ENCODE results near the gene DCLK1. TPM values are rescaled to one million over a fixed set of nuclear protein-coding genes. Genes with fewer than 3 reads are reported as not detected.

Gene DCLK1
- total RNA-seq, 4 donors from 2014 or later: 3.8 to 10.0 (median 8.2) TPM

DNA sequence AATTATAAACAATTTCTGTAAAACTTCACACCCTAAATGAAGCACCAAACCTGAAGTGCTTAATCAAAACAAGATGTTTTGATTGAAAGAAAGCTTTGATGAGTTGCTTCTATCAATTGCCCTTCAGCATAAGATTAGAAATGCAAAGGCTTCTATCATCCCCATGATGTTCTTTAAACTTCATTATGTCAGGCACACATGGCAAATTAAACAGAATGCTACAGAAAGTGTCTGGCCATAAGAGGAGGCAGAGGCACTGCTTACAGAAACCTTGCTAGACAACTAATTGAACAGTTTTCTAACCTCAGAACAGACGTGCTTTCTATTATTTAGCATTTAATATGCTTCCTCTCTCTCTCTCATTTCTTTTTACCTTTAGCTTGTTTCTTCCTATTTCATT is 228.1 kb downstream of the DCLK1 start:
- TF ChIP-seq POLR2A (IDR thresholded peaks at IDR 0.05): no peak
- TF ChIP-seq, protein P1, sequence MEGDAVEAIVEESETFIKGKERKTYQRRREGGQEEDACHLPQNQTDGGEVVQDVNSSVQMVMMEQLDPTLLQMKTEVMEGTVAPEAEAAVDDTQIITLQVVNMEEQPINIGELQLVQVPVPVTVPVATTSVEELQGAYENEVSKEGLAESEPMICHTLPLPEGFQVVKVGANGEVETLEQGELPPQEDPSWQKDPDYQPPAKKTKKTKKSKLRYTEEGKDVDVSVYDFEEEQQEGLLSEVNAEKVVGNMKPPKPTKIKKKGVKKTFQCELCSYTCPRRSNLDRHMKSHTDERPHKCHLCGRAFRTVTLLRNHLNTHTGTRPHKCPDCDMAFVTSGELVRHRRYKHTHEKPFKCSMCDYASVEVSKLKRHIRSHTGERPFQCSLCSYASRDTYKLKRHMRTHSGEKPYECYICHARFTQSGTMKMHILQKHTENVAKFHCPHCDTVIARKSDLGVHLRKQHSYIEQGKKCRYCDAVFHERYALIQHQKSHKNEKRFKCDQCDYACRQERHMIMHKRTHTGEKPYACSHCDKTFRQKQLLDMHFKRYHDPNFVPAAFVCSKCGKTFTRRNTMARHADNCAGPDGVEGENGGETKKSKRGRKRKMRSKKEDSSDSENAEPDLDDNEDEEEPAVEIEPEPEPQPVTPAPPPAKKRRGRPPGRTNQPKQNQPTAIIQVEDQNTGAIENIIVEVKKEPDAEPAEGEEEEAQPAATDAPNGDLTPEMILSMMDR (IDR thresholded peaks at IDR 0.05 in 4 of 5, conservative IDR thresholded peaks at IDR 0.05 in 1 of 5): no peak
- in situ Hi-C loops (cut with MboI; ENCODE audit: low sequenced_read_pairs in 4 of 4): no loop called here
- ATAC-seq: no peak

DNA sequence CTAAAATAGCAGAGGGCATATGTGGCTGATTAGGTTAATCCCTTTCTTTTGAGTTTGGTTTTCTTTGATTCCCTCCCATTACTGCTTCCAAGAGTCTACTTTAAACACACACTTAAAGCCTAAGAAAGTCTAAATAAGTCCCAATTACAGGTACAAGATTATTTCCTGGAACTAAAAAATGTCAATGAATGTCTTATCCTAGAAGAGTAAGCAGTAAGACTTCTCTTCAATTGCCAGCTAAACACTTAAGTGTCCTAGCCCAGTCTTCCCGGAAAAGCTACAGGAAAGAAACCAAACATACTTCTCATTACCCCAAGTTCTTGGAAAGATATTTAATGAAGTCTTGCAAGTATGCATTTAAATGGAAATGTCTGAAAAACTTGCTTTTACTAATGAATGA is 233.1 kb downstream of the DCLK1 start:
- intact Hi-C loops (cut with DNase I; ENCODE audit: low total_unique reads) (no loop called here), in situ Hi-C loops (cut with MboI; ENCODE audit: low sequenced_read_pairs in 4 of 4) (no loop called here)
- no peaks in the 10 kb centered on the region for H3K27me3 ChIP-seq

More for the DNA sequence above, 228.1 kb downstream of the DCLK1 start:
- intact Hi-C loops (cut with DNase I; ENCODE audit: low total_unique reads): no loop called here
- Histone ChIP-seq H3K9me3 (no peaks in the 10 kb centered on the region), H3K4me3 (no peak overlapping the region), H3K27ac (no peak overlapping the region), H3K4me1 (no peaks in the 10 kb centered on the region), H3K27me3 (no peaks in the 10 kb centered on the region), H3K36me3 (no peaks in the 10 kb centered on the region)
- DNase-seq: no peak

DNA sequence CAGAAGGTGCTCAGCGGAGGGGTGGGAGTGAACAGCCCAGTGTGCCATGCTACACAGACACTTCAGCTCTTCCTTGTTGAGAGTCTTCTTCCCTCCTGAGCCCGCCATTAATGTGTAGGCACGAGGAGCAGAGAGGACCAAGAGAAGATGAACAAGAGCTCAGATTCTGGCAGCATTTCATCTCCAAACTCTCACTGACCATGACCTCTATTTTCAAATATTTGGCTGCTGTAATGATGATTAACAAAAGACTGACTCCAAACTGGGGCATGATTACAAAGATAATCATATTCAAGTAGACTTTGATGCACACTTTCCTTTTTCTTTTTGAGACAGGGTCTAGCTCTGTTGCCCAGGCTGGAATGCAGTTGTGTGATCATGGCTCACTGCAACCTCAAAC is 236.5 kb downstream of the DCLK1 start:
- DNase-seq: no peak

More for the DNA sequence above, 233.1 kb downstream of the DCLK1 start:
- ATAC-seq (no peak), DNase-seq (no peak)
- Histone ChIP-seq H3K9me3 (no peaks in the 10 kb centered on the region), H3K36me3 (no peaks in the 10 kb centered on the region), H3K27ac (no peak overlapping the region), H3K4me1 (no peaks in the 10 kb centered on the region), H3K4me3 (no peak overlapping the region)
- TF ChIP-seq, protein P1 (IDR thresholded peaks at IDR 0.05 in 4 of 5, conservative IDR thresholded peaks at IDR 0.05 in 1 of 5): no peak
- no peak for TF ChIP-seq POLR2A (IDR thresholded peaks at IDR 0.05)

DNA sequence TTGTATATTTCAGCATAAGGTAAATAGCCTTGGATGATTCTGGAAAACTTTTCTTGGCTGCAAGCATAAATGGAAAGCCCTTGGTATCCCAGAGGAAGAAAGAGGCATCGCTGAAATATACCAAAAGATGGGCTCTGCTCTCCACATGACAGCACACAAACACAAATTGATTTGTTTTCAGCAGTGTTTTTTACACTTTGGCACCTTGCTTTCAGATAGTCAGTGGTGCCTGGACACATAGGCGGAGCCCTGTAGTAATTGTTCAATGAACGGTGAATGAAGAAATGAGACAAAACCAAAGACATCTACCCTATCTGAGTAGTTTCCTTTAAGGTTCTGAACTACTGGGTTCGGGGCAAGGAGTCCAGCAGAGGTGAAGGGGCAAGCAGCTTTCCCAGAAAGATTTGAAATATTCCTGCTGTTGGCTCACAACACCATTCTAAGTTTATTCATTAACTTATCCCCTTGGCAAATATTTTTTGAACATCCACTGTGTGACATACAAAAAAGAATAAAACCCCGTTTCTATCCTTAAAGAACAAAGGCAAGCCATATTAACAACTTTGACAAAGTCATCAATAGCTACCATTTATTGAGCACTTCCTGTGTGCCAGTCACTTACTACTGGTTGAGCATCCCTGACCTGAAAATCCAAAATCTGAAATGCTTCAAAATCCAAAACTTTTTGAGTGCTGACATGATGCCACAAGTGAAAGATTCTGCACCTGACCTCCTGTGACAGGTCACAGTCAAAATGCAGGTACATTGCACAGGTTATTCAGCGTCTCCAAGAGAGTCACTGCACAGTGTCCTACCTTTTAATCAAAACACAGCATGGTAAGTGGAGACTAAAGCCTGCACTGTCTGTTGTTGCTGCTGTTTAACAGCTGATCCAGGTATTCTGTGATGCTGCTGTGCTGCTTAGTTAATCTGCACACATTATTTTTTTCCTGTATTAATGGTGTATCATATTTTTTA is 238.1 kb downstream of the DCLK1 start:
- no peak for ATAC-seq
- DNase-seq: no peak
- no peak overlapping the region for H3K27ac ChIP-seq
- no peaks in the 10 kb centered on the region for H3K9me3 ChIP-seq
- no peaks in the 10 kb centered on the region for H3K36me3 ChIP-seq
- in situ Hi-C loops (cut with MboI; ENCODE audit: low sequenced_read_pairs in 4 of 4) (no loop called here), intact Hi-C loops (cut with DNase I; ENCODE audit: low total_unique reads) (no loop called here)
- TF ChIP-seq, protein P1 (IDR thresholded peaks at IDR 0.05 in 4 of 5, conservative IDR thresholded peaks at IDR 0.05 in 1 of 5): no peak
- no peak for TF ChIP-seq POLR2A (IDR thresholded peaks at IDR 0.05)
- no peaks in the 10 kb centered on the region for H3K4me1 ChIP-seq
- no peaks in the 10 kb centered on the region for H3K27me3 ChIP-seq
- no peak overlapping the region for H3K4me3 ChIP-seq

More for the DNA sequence above, 236.5 kb downstream of the DCLK1 start:
- no peak for ATAC-seq
- intact Hi-C loops (cut with DNase I; ENCODE audit: low total_unique reads) (no loop called here), in situ Hi-C loops (cut with MboI; ENCODE audit: low sequenced_read_pairs in 4 of 4) (no loop called here)
- H3K36me3 ChIP-seq: no peaks in the 10 kb centered on the region
- H3K4me3 ChIP-seq: no peak overlapping the region
- H3K27ac ChIP-seq: no peak overlapping the region
- TF ChIP-seq POLR2A (IDR thresholded peaks at IDR 0.05): no peak
- TF ChIP-seq, protein P1 (IDR thresholded peaks at IDR 0.05 in 4 of 5, conservative IDR thresholded peaks at IDR 0.05 in 1 of 5): no peak
- H3K9me3 ChIP-seq: no peaks in the 10 kb centered on the region
- H3K27me3 ChIP-seq: no peaks in the 10 kb centered on the region
- H3K4me1 ChIP-seq: no peaks in the 10 kb centered on the region

Measured in gastrocnemius medialis (tissue), 4 donors.